Liver (tissue), 9 donors: ENCODE measurements around the gene GRIA1. TPM values are rescaled to one million over a fixed set of nuclear protein-coding genes. Genes with fewer than 3 reads are reported as not detected.

Experiments
- DNase-seq: peaks from one replicate; pipeline ENCODE4 v3.0.0-alpha.2; 2017; ENCODE audit warnings: low spot score
- H3K27ac ChIP-seq, 2 donors: one replicate each; pipeline ENCODE4 v1.7.0; 2013; ENCODE audit warnings: inconsistent platforms in 2 of 2, low read length in 2 of 2, control low read depth in 1 of 2, low read depth in 1 of 2, mild to moderate bottlenecking in 1 of 2
- H3K27me3 ChIP-seq, 4 donors: one replicate each; pipeline versions ENCODE4 v1.6.1 to v1.7.0; 2013; ENCODE audit warnings: low read length in 3 of 4, inconsistent platforms in 1 of 4, mild to moderate bottlenecking in 1 of 4, moderate library complexity in 1 of 4; ENCODE audit not compliant: control insufficient read depth in 4 of 4, insufficient read depth in 4 of 4
- H3K36me3 ChIP-seq, 4 donors: one replicate each; pipeline versions ENCODE4 v1.6.1 to v1.7.0; 2013; ENCODE audit warnings: low read length in 3 of 4, mild to moderate bottlenecking in 3 of 4, low read depth in 1 of 4, moderate library complexity in 1 of 4; ENCODE audit not compliant: control insufficient read depth in 4 of 4, insufficient read depth in 3 of 4
- H3K4me1 ChIP-seq, 4 donors: one replicate each; pipeline versions ENCODE4 v1.6.1 to v1.7.0; 2013; ENCODE audit warnings: low read length in 3 of 4, mild to moderate bottlenecking in 3 of 4, moderate library complexity in 1 of 4; ENCODE audit not compliant: control insufficient read depth in 4 of 4, insufficient read depth in 4 of 4
- H3K4me3 ChIP-seq, 3 donors: one replicate each; pipeline versions ENCODE4 v1.6.1 to v1.7.0; 2013; ENCODE audit warnings: low read length in 3 of 3, control low read depth in 1 of 3, low read depth in 1 of 3, mild to moderate bottlenecking in 1 of 3
- H3K9ac ChIP-seq, 2 donors: one replicate each; pipeline ENCODE4 v1.7.0; 2013; ENCODE audit warnings: low read length in 2 of 2, mild to moderate bottlenecking in 2 of 2, moderate library complexity in 2 of 2, control low read depth in 1 of 2, low read depth in 1 of 2
- H3K9me3 ChIP-seq, 4 donors: one replicate each; pipeline versions ENCODE4 v1.6.1 to v1.7.0; 2013; ENCODE audit warnings: low read length in 3 of 4; ENCODE audit not compliant: control insufficient read depth in 4 of 4
- ATF3 ChIP-seq: IDR thresholded peaks from 2 replicates; pipeline ENCODE4 v1.6.1; 2016; ENCODE audit warnings: antibody characterized with exemption
- EGR1 ChIP-seq, 2 donors: IDR thresholded peaks; 2 replicates each; pipeline ENCODE4 v1.6.1; 2016 to 2018; ENCODE audit warnings: antibody characterized with exemption in 2 of 2, low read depth in 2 of 2
- FOXA1 ChIP-seq: IDR thresholded peaks from 2 replicates; pipeline ENCODE4 v1.6.1; 2016; ENCODE audit warnings: antibody characterized with exemption
- FOXA2 ChIP-seq: IDR thresholded peaks from 2 replicates; pipeline ENCODE4 v1.6.1; 2016; ENCODE audit warnings: antibody characterized with exemption
- HNF4A ChIP-seq, 2 donors: conservative IDR thresholded peaks; 2 replicates each; pipeline ENCODE4 v1.6.1; 2016; ENCODE audit warnings: antibody characterized with exemption in 2 of 2, mild to moderate bottlenecking in 2 of 2
- HNF4G ChIP-seq: IDR thresholded peaks from 2 replicates; pipeline ENCODE4 v1.6.1; 2016; ENCODE audit warnings: antibody characterized with exemption
- JUND ChIP-seq, 2 donors: IDR thresholded peaks; 2 replicates each; pipeline ENCODE4 v1.6.1; 2016; ENCODE audit warnings: antibody characterized with exemption in 2 of 2
- MAX ChIP-seq: IDR thresholded peaks from 2 replicates; pipeline ENCODE4 v1.6.1; 2016; ENCODE audit warnings: antibody characterized with exemption
- NR2F2 ChIP-seq: IDR thresholded peaks from 2 replicates; pipeline ENCODE4 v1.6.1; 2016; ENCODE audit warnings: antibody characterized with exemption
- RXRA ChIP-seq, 2 donors: IDR thresholded peaks; 2 replicates each; pipeline ENCODE4 v1.6.1; 2017 to 2018; ENCODE audit warnings: antibody characterized with exemption in 2 of 2, mild to moderate bottlenecking in 1 of 2
- SP1 ChIP-seq: IDR thresholded peaks from 2 replicates; pipeline ENCODE4 v1.6.1; 2018; ENCODE audit warnings: antibody characterized with exemption, mild to moderate bottlenecking
- TAF1 ChIP-seq: conservative IDR thresholded peaks from 2 replicates; pipeline ENCODE4 v1.6.1; 2016; ENCODE audit warnings: antibody characterized with exemption, mild to moderate bottlenecking
- YY1 ChIP-seq: IDR thresholded peaks from 2 replicates; pipeline ENCODE4 v1.6.1; 2016; ENCODE audit warnings: antibody characterized with exemption, mild to moderate bottlenecking
- WGBS: extraction: QIAGEN DNeasy Blood & Tissue Kit; methylation state at CpG from one replicate; pipeline ENCODE4 v1.1.7; 2013; 5-methylcytosine and 5-hydroxymethylcytosine counted together
- polyA plus RNA-seq, 2 donors: library from polyadenylated mRNA; stranded (reverse) in 1 of 2; unstranded in 1 of 2; fragments of 200-250 nt in 1 of 2; fragments of >200 nt in 1 of 2; fragmentation: Nextera tagmentation in 1 of 2; extraction: Ambion mirVana in 1 of 2; gene quantifications; one replicate each; pipeline versions ENCODE4 v1.2.1 to v1.2.3, GENCODE V29; 2013 to 2015
- total RNA-seq, 2 donors: library from RNA; depleted of rRNA; stranded (reverse); fragments of >200 nt; gene quantifications; one replicate each; pipeline ENCODE4 v1.2.3, GENCODE V29; 2014
- TF ChIP-seq, protein P1 (sequence below): IDR thresholded peaks from 2 replicates; pipeline ENCODE4 v1.6.1; 2016; ENCODE audit warnings: antibody characterized with exemption, mild to moderate bottlenecking
- TF ChIP-seq, protein P2 (sequence below): fragments of 150-350 bp; IDR thresholded peaks from 2 replicates; pipeline ENCODE4 v1.5.1; 2017; ENCODE audit warnings: improper control_type of control experiment, low read depth, low read length; ENCODE audit not compliant: missing input control
- donor health status: healthy.
- donor health status: healthy.
- donor health status: healthy.
- donor health status: healthy.
- donor health status: healthy.

The GRIA1 gene
- total and polyA plus RNA-seq, 4 donors: 0.08 TPM; not detected in 3

DNA sequence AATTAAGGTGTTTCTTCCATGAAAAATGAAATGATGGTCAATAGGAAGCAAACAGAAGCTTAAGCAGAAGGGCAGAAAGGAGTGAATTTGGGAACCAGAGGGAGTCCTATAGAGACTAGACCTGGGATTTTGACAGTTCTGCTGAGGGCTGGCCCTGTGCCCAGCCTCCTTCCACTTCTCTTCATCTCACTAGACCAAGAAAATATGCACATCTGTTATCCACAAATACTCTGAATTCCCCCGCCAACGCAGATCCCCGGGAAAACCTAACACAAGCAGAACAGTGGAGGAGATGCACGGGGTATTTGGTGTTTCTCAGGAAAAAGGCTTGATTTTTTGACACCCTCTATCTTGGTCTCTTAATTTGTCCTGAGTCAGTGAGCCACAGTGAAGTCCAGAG lies 22.7 kb downstream of the GRIA1 start:
- Histone ChIP-seq H3K9me3 (peaks cover 1 to 6% (median 6%) of the 10 kb centered on the region in 4 donors), H3K9ac (no peak overlapping the region), H3K4me3 (no peak overlapping the region), H3K27me3 (no peaks in the 10 kb centered on the region), H3K4me1 (no peaks in the 10 kb centered on the region), H3K27ac (no peak overlapping the region), H3K36me3 (no peaks in the 10 kb centered on the region)
- no peak for DNase-seq
- TF ChIP-seq ATF3: no peak
- TF ChIP-seq FOXA2: no peak
- TF ChIP-seq, protein P1, sequence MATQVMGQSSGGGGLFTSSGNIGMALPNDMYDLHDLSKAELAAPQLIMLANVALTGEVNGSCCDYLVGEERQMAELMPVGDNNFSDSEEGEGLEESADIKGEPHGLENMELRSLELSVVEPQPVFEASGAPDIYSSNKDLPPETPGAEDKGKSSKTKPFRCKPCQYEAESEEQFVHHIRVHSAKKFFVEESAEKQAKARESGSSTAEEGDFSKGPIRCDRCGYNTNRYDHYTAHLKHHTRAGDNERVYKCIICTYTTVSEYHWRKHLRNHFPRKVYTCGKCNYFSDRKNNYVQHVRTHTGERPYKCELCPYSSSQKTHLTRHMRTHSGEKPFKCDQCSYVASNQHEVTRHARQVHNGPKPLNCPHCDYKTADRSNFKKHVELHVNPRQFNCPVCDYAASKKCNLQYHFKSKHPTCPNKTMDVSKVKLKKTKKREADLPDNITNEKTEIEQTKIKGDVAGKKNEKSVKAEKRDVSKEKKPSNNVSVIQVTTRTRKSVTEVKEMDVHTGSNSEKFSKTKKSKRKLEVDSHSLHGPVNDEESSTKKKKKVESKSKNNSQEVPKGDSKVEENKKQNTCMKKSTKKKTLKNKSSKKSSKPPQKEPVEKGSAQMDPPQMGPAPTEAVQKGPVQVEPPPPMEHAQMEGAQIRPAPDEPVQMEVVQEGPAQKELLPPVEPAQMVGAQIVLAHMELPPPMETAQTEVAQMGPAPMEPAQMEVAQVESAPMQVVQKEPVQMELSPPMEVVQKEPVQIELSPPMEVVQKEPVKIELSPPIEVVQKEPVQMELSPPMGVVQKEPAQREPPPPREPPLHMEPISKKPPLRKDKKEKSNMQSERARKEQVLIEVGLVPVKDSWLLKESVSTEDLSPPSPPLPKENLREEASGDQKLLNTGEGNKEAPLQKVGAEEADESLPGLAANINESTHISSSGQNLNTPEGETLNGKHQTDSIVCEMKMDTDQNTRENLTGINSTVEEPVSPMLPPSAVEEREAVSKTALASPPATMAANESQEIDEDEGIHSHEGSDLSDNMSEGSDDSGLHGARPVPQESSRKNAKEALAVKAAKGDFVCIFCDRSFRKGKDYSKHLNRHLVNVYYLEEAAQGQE: no peak
- TF ChIP-seq HNF4A (conservative IDR thresholded peaks at IDR 0.05): no peak
- TF ChIP-seq, protein P2, sequence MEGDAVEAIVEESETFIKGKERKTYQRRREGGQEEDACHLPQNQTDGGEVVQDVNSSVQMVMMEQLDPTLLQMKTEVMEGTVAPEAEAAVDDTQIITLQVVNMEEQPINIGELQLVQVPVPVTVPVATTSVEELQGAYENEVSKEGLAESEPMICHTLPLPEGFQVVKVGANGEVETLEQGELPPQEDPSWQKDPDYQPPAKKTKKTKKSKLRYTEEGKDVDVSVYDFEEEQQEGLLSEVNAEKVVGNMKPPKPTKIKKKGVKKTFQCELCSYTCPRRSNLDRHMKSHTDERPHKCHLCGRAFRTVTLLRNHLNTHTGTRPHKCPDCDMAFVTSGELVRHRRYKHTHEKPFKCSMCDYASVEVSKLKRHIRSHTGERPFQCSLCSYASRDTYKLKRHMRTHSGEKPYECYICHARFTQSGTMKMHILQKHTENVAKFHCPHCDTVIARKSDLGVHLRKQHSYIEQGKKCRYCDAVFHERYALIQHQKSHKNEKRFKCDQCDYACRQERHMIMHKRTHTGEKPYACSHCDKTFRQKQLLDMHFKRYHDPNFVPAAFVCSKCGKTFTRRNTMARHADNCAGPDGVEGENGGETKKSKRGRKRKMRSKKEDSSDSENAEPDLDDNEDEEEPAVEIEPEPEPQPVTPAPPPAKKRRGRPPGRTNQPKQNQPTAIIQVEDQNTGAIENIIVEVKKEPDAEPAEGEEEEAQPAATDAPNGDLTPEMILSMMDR: no peak
- no peak for TF ChIP-seq JUND (IDR thresholded peaks at IDR 0.05)
- 79% methylated on average over 4 of the region's 4 CpGs for WGBS

- no peak for TF ChIP-seq TAF1
- no peak for TF ChIP-seq EGR1 (IDR thresholded peaks at IDR 0.05; ENCODE audit: low read depth in 2 of 2)
- no peak for TF ChIP-seq MAX
- no peak for TF ChIP-seq FOXA1
- no peak for TF ChIP-seq YY1
- no peak for TF ChIP-seq FOXA2
- no peak for TF ChIP-seq RXRA (IDR thresholded peaks at IDR 0.05)
- TF ChIP-seq HNF4G: no peak
- TF ChIP-seq, protein P2: no peak
- no peak for TF ChIP-seq NR2F2
- no peak for TF ChIP-seq SP1
- no peak for TF ChIP-seq HNF4A (conservative IDR thresholded peaks at IDR 0.05)
- Histone ChIP-seq H3K36me3 (no peaks in the 10 kb centered on the region), H3K9ac (no peak overlapping the region), H3K27me3 (no peaks in the 10 kb centered on the region), H3K27ac (no peak overlapping the region), H3K4me3 (no peak overlapping the region), H3K4me1 (no peaks in the 10 kb centered on the region), H3K9me3 (peaks cover 0 to 6% (median 3%) of the 10 kb centered on the region in 4 donors)
- DNase-seq: no peak
- 70% methylated on average over 2 of the region's 2 CpGs for WGBS
Measured at GRCh38 chr5:153515301-153515700, 24.8 kb downstream of the GRIA1 start.
